Hippocampal formation (tissue), 2 donors: ENCODE measurements around the gene MMAB.

Source experiments
- DNase-seq, 2 donors: peaks; one replicate each; lab custom pipeline; 2025; lab: John Stamatoyannopoulos, UW

Gene MMAB

GRCh38 chr12:109538191-109538863 lies 35.0 kb downstream of the MMAB start:
- no peak for DNase-seq

- no peak for DNase-seq
Observed at GRCh38 chr12:109537136-109537535, 36.2 kb downstream of the MMAB start.

- no peak for DNase-seq
Observed at GRCh38 chr12:109535863-109536250, 37.4 kb downstream of the MMAB start.

GRCh38 chr12:109535231-109535862 lies 38.0 kb downstream of the MMAB start:
- DNase-seq: no peak

- DNase-seq: no peak
Observed at GRCh38 chr12:109534456-109534855, 38.8 kb downstream of the MMAB start.

GRCh38 chr12:109533487-109533740 lies 39.9 kb downstream of the MMAB start:
- no peak for DNase-seq

- no peak for DNase-seq
Observed at GRCh38 chr12:109532721-109533486, 40.4 kb downstream of the MMAB start.

GRCh38 chr12:109531411-109531810 lies 41.9 kb downstream of the MMAB start:
- no peak for DNase-seq

GRCh38 chr12:109529691-109530640 lies 43.3 kb downstream of the MMAB start:
- DNase-seq: peak; percentile 8 to 54

GRCh38 chr12:109527489-109528123 lies 45.7 kb downstream of the MMAB start:
- DNase-seq: no peak

GRCh38 chr12:109525279-109525585 lies 48.1 kb downstream of the MMAB start:
- no peak for DNase-seq

- DNase-seq: no peak
Observed at GRCh38 chr12:109524466-109525278, 48.6 kb downstream of the MMAB start.

- DNase-seq: no peak
Observed at GRCh38 chr12:109523504-109523903, 49.8 kb downstream of the MMAB start.

- DNase-seq: peak in 1 of 2 donors; percentile 18
Observed at GRCh38 chr12:109523071-109523470, 50.2 kb downstream of the MMAB start.

- no peak for DNase-seq
Observed at GRCh38 chr12:109521831-109522230, 51.5 kb downstream of the MMAB start.

- no peak for DNase-seq
Observed at GRCh38 chr12:109519787-109520186, 53.5 kb downstream of the MMAB start.

- peak; percentile 60 to 76 for DNase-seq
Observed at GRCh38 chr12:109518820-109519665, 54.3 kb downstream of the MMAB start.

GRCh38 chr12:109517619-109518018 lies 55.7 kb downstream of the MMAB start:
- DNase-seq: no peak

- DNase-seq: no peak
Observed at GRCh38 chr12:109513977-109514376, 59.3 kb downstream of the MMAB start.

GRCh38 chr12:109513051-109513450 lies 60.3 kb downstream of the MMAB start:
- DNase-seq: no peak
